Activated CD8-positive, alpha-beta memory T cell treated with anti-CD3 and anti-CD28 coated beads for 48 hours (primary cell): Measurements from ENCODE around the gene GATC.
A peak's percentile ranks its signal among the peaks of the same experiment; 100 is the strongest.
"Not testable (repeated sequence)": the region's sequence is repeated elsewhere in the genome, so short reads cannot be mapped to it uniquely, and the experiment has no call there.

Experiments used
- DNase-seq, 3 experiments: peaks; one replicate each; pipeline ENCODE4 v3.0.0-alpha.2; 2020; ENCODE audit warnings: low read depth in 2 of 3, low spot score in 2 of 3

GATC gene

DNA sequence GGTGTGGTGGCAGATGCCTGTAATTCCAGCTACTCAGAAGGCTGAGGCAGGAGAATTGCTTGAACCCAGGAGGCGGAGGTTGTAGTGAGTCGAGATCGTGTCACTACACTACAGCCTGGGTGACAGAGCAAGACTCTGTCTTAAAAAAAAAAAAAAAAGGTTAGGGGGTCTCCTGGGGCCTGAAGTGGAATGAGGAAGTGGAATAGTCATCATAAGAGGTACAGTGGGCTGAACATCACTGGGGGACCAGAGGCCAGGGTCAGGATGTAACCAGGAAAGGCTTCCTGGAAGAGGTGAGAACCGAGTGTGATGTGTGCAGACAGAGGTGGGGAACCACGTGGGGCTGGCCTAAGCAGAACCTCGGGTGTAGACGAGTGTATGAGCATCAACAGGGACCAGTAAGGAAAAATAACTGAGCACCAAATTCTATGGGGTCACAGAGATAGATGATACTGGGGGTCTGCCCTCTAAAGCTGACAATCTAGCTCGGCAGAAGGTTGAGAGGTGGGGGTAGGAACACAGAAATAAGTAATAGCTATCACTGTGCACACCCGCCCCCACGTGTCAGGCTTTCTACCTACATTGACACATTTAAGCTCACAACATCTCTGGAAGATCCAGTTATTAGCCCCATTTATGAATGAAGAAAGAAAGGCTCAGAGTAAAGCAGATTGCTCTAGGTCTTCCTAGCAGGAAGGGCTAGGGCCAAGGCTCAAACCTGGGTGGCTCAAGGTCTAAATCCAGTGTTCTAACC lies 13.3 kb upstream of the GATC start:
- DNase-seq: no peak

DNA sequence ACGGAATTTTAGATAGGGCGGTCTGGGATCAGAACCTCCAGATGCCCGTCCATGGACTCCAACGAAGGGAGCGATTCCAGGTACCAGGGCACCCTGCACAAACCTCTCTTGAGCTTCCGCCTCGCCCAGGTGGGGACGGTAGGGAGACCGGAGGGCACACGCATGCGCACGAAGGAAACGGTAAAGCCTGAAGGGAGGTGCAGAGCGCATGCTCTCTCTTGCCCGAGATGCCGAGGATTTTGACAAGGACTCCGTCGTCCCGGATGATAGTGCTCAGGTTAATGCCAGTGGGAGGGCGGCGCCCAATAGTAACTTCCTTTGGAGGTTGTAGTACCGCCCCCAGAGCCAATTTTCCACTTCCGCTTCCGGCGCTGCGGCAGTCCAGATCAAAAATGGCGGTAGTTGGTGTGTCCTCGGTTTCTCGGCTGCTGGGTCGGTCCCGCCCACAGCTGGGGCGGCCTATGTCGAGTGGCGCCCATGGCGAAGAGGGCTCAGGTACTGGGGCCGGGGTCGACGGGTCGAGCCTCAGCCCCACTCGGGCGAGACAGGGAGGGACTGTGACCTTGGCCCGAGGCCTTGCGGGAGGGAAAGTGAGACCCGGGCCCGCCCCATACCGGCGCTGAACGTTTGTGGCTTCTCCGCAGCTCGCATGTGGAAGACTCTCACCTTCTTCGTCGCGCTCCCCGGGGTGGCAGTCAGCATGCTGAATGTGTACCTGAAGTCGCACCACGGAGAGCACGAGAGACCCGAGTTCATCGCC lies 8.3 kb upstream of the GATC start, which contains the start of gene COX6A1:
Gene COX6A1 (plus strand): TSS at position 379 of the 760 bp plus-strand sequence. CDS start 14 bp downstream, at position 393.
- peak; percentile 73 to 93 (median 89) for DNase-seq

DNA sequence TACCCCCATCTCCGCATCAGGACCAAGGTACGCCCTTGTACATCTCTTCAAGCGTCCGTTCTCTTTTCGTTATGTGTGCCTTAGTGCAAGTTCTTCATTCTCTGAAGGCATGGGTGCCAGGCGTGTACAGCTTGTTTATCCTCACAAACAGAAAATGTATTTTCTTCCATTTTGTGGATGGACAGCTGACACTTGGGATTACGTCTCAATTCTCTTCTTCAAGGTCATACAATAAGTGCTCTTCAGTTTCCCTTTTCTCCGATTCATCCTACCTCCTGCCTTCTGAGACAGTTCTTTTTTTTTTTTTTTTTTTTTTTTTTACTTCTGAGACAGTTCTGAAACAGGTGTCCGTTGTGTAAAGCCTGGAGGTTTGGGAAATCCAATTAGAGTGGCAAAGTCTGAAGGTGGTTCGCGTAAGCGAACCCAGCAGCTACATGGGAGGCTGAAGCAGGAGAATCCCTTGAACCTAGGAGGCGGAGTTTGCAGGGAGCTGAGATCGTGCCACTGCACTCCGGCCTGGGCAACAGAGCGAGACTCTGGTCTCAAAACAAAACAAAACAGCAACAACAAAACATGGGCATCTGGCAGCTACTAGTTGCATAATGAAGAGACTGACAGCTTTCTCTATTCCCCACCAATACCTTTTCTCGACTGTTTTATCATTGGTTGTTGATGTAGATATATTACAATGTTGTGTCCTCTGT lies 7.6 kb upstream of the GATC start:
- no peak for DNase-seq

DNA sequence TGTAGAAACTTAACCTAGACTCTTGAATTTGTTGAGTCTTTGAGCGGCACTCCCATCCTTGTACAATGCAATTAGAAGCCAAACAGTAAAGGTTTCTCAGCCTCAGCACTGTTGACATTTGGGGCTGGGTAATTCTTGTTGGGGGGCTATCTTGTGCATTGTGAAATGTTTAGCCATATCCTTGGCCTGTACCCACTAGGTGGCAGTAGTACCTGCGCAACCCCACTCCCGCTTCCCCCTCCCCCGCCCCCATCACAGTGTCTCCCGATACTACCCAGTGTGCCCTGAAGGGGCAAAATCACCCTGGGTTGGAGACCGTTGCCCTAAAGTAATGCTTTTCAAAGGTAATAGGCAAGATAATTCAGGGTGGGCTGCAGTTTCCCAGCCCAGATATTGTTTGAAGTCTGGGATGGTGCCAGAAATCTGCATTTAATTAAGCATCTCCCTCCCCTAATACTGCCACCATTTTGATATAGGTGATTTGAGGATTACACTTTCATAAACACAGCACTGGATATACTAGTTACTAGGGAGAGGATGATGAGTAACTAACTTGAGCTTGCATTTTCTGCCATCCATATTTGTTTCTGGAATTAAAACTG lies 6.5 kb upstream of the GATC start:
- DNase-seq: peak in 2 of 3 experiments; percentile 37 to 41

DNA sequence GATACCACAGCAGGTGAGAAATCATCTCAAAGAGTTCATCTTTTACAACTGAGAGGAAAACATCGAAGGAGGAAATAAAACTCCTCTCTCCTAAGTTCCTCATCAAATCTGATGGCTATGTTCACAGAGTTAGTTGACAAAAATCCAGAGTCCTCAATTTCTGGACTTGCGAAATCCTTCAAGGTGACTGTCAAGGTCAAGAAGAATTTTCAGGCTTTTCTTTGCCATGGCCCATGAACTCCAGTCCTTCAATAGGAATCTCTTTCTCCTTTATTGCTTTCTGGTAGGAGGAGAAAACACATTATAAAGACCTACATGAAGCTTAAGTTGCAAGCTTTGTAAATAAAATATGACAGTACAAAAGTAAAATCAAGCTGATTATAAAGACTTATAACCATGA lies 1.6 kb upstream of the GATC start:
- DNase-seq: no peak

DNA sequence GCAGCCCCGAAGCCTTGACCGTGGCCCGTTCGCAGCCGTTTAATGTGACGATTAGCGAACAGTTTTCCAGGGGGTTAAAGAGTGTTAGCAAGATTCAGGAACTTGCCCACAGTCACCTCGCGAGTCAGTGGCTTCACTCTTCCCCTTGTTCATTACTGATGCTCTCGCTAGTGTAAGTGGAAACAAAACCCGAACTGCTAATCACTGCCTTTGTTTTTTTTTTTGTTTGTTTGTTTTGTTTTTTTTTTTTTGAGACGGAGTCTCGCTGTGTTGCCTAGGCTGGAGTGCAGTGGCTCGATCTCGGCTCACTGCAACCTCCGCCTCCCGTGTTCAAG lies 567 bp downstream of the GATC start:
- DNase-seq: not testable (repeated sequence)

DNA sequence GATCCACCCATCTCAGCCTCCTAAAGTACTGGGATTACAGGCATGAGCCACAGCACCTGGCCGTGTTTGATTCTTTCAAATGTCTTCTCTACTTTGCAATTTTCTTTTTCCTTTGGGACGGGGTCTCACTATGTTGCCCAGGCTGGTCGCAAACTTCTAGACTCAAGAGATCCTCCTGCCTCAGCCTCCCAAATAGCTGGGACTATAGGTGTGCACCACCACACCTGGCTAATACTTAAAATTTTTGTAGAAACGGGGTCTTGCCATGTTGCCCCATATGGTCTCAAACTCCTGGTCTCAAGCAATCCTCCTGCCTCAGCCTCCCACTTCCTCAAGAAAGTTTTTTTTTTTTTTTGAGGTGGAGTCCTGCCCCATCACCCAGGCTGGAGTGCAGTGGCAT lies 1.7 kb downstream of the GATC start:
- no peak for DNase-seq

DNA sequence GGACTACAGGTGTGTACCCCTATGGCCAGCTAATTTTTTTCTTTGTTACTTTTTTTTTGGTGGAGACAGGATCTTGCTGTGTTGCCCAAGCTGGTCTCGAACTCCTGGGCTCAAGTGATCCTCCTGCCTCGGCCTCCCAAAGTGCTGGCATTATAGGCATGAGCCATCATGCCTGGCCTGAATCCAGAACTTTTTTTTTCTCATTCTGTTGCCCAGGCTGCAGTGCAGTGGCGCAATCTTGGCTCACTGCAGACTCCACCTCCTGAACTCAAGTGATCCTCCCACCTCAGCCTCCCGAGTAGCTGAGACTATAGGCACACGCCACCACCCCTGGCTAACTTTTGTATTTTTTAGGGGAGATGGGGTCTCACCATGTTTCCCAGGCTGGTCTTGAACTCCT lies 6.3 kb downstream of the GATC start:
- not testable (repeated sequence) for DNase-seq

DNA sequence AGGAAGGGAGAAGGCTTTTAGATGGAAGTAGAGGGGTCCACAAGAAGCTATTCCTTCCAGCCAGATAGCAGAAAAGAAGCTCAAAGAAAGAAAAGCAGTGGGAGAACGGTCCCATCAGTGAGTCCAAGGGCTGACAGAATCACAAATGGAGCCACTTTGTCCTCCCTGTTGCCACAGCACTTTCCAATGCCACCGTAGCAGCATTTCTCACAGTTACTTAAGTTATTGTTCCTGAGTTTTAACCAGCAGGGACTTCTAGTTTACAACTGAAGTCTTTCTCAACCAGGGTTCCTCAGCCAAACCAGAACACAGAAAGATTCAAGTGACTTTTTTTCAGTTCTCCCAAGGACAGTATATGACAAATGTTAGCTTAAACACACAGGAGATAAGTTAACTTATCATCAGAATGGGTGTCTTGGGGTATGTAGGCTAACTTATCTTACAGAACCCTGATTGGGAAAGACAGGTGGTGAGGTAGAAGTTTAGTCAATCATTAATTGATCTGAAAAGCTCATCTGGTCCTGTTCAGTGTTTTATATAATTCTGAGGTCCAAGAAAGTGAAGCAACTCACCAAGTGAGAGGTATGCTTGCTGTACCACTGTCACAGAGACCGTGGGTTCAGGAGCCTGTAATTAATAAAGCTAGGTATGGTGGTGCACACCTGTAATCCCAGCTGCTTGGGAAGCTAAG lies 7.0 kb downstream of the GATC start:
- DNase-seq: no peak

DNA sequence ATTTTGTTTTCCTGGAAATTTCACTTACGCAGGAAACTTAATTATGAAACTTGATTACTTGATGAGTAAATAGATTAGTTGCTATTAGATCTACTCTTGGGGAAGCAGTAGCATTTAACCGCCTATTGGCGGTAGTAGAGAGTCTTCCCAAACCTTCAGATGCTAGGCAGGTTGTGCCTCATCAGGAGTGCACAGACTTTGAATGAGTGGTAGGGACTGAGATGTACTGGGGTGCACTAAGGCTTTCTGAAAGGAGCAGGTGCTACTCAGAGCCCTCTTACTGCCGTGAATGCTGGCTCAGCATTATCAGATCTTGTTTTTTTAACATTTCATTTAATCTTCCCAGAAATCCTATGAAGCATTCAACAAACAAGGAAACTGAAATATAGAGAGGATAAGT lies 7.7 kb downstream of the GATC start:
- DNase-seq: no peak

DNA sequence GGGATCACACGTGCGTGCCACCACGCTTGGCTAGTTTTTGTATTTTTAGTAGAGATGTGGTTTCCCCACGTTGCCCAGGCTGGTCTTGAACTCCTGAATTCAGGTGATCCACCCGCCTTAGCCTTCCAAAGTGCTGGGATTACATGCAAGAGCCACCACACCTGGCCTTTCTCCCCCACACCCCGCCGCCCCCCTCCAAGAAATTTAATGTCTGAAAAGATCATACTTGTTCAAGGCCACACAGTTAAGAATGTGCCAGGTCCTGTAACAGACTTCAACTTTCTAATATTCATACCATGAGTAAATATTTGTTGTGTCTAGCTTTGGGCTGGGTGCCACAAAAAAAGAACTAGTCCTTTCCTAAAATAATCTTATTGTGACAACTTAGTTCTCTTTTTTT lies 9.1 kb downstream of the GATC start:
- DNase-seq: no peak

DNA sequence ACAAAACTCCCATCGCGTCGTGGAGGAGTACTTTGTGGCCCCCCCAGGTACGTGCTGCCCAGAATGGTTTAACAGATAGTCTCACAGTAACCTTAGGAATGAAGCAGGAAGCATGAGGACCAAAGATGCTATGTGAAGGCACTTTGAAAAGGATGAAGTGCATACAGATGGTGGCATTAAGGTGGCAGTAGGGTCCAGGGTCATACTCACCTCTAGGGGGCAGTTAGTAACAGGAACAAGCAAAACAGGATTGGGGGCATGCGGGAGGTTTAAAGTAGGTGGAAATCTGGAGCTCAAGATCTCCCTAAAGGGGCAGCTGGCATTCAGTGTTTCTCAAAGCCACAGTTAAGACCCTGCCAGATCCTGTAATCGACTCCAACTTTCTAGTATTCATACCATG lies 10.9 kb downstream of the GATC start:
- no peak for DNase-seq

DNA sequence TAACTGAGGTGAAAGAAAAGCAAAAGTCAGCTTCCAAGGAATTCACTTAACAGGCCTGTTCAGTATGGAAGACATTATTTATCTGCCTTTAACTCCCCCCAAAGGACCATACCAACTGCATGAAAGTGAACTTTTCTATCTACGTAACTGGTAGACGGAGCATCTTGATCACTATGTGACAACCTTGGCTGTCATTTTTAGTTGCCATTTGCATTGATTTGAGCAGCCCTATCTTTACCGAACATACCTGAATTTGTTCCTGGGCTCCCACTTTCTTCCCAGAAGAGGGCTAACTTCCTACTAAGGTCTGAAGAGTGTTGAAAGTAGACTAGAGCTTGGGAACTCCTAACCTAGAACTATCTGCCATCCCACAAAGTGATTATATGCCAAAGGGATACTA lies 13.9 kb downstream of the GATC start:
- DNase-seq: no peak

DNA sequence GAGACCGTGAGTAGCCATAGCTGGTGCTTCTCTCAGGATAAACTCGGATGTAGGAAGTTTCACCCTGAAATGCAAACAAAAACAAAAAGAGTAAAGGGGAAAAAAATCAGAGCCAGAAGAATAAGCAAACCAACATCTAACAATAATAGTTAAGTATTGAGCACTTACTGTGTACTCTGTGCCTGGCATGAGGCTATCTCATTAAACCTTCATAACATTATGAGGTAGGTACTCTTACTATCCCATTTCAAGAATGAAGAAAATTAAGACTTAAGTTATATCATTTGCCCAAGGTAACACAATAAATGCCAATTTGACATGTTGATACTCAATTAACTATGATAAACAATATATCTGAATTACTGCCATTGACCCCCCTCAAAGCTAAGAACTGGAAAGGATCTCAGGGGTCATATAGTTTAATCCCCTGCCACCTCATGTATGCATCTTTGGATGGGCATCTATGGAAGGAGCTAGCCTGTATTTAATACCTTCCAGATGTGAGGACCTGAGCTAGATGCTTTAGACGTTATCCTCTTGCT lies 15.9 kb downstream of the GATC start:
- DNase-seq: no peak

DNA sequence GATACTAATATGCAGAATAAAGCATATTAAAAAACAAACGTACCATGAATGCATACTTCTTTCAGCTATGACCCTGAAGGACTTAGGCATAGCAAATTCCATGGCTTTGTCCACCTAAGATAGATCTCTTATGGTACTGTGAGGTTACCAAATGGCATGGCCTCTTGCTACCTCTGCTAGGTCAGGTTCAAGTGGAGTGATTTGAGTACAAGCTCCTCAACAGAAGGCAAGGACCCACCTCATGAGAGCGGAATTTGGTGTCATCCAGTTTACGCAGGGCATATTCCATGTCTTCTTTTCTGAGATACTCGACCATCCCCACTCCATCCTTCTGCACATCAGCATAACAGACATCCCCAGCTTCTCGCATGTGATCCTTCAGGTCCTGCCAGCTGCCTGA lies 17.5 kb downstream of the GATC start:
- DNase-seq: no peak

DNA sequence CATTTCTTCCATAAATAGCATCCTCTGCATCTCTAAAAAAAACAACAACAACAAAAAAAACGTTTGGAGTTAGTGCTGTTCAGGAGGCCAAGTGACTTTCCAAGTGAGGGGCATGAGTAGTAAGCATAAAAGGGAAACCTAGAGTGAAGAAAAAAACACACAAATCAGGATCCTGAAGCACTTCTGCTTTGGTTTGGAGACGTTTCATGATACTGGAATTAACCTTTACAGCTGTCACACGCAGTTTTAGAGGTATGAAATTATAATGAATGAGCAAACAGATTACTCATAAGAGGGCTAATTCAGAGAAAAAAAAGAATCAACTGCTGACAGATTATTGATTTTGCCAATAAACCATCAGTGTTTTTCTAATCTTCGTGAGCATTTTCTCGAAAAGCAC lies 19.5 kb downstream of the GATC start:
- no peak for DNase-seq

DNA sequence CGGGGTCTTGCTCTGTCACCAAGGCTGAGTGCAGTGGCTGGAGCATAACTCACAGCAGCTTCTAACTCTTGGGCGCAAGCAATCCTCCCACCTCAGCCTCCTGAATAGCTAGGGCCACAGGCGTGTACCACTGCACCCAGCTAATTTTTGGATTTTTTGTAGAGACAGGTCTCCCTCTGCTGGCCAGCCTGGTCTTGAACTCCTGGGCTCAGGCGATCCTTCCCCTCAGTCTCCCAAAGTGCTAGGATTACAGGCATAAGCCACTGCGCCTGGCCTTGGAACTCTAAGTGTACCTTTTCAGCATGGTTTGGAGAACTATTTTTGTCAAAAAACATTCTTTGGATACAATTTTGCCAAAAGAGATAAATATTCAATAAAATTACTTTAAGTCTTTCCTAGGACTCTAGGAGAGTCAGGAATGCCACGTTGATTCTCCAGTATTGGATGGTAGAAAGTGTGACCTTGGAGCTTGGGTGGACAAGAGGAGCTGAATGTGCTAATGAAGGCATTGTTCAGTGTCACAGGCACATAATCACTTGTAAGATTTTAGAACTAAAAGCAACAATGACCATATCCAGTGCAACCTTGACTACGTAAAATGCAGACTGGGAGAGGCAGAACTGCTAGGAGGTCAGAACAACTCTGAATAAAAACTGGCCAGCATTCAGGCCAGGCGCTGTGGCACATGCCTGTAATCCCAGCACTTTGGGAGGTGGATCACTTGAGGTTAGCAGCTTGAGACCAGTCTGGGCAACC lies 20.5 kb downstream of the GATC start:
- no peak for DNase-seq

DNA sequence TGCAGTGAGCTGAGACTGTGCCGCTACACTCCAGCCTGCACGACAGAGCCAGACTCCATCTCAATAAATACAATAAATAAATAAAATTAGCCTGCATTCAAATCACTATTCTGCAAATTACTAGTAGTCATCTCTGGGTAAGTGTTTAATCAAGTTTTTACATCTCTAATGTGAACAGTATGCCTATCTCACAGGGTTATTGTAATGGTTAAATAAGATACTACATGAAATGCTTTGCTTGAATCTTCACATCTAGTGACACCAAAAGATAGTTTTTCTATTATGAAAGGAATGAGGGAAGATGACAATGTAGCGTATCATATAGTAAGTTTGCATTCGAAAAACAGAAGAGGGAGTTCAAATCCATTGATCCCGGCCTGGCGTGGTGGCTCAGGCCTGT lies 21.2 kb downstream of the GATC start:
- no peak for DNase-seq

DNA sequence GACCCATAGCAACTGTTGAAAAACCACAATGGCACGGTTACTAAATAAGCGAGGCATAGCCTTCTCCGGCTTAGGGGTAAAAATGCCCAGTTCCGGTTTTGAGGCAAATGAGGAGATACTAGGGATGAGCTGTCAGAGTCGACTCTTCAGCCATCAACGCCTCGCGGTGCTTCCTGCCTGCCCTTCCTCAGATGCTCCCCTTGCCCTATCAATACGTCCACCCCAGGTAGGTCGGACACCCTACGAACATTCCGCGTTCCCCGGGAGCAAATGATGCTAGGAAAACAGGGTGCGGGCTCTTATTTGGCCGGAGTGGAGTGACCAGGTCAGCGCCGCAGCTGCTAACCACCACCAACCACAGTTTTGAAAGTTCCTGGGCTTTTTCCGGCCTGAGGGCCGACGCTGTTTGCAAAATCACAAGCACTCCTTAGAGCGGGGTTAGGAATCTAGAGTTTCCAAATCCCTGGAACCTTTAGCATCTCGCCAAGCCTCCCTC lies 22.1 kb downstream of the GATC start:
- no peak for DNase-seq
